Measurements from ENCODE around the gene SDC1. TPM values are rescaled to one million over a fixed set of nuclear protein-coding genes. Genes with fewer than 3 reads are reported as not detected.

SDC1 gene
- total and polyA plus RNA-seq, 2 of the 8 experiments (the other 6 are each of a cell fraction or from before 2014, with no cell fraction given) = 45.3 to 73.3 TPM

GRCh38 chr2:20190170-20190569, 34.8 kb downstream of the SDC1 start:
- no peak overlapping the region for H3K14ac ChIP-seq (ENCODE audit: insufficient read length)
- no peak overlapping the region for H3K27ac ChIP-seq (ENCODE audit: low read depth, low read length)
- H3K4me2 ChIP-seq (ENCODE audit: insufficient read depth in 1 of 2, low read depth in 2 of 2, low read length in 2 of 2) = no peak overlapping the region
- H3K36me3 ChIP-seq (ENCODE audit: control insufficient read depth in 2 of 4, insufficient read depth in 4 of 4, low read length in 3 of 4) = no peaks in the 10 kb centered on the region
- H3K9ac ChIP-seq (replicated peaks in 1 of 4; ENCODE audit: extremely low read depth in 1 of 4, low read depth in 3 of 4, low read length in 3 of 4) = no peak overlapping the region
- no peak overlapping the region for H4K5ac ChIP-seq (ENCODE audit: insufficient read length, low read depth, low read length)
- ChIA-PET POLR2A (ENCODE audit: partially characterized antibody) (interaction anchor here (0.6 to 1.4 kb wide), 4 partner anchors 13 to 84 kb away, joined by 3 read pairs; no protein-coding TSS in a partner anchor), CTCF (ENCODE audit: partially characterized antibody) (interaction anchor here (0.6 to 17.4 kb wide), 23 partner anchors 11 to 234 kb away, joined by 3 to 163 read pairs (median 7); partner anchors contain the start of gene SDC1)
- no peak overlapping the region for H3K23ac ChIP-seq (ENCODE audit: insufficient read length)
- H3K23me2 ChIP-seq (ENCODE audit: low read depth, low read length) = no peaks in the 10 kb centered on the region
- no peaks in the 10 kb centered on the region for H4K20me1 ChIP-seq (replicated peaks in 1 of 2; ENCODE audit: control insufficient read depth in 1 of 2, insufficient read depth in 2 of 2, low read length in 2 of 2)
- WGBS, 2 experiments (ENCODE audit: extremely low coverage in 1 of 2, insufficient coverage in 1 of 2, insufficient read length in 1 of 2, insufficient replicate concordance in 2 of 2, low coverage in 1 of 2, low lambda C conversion rate in 2 of 2, missing lambda C conversion rate in 1 of 2) = 87% methylated on average over 9 of the region's 9 CpGs; no CpG with 5 or more reads in 1 of the 2 experiments
- H3K4me3 ChIP-seq (ENCODE audit: extremely low read depth in 1 of 4, insufficient read depth in 2 of 4, low read depth in 3 of 4, low read length in 4 of 4) = no peak overlapping the region
- peaks cover 0 to 40% (median 21%) of the 10 kb centered on the region in 4 experiments; a peak in 6 of 7 replicates for H3K4me1 ChIP-seq (replicated peaks in 1 of 4; ENCODE audit: control insufficient read depth in 3 of 4, insufficient read depth in 4 of 4, low read length in 3 of 4)
- H2AK5ac ChIP-seq (ENCODE audit: low read depth, low read length) = no peak overlapping the region
- no peak overlapping the region for H2BK5ac ChIP-seq (ENCODE audit: low read depth, low read length)
- no peaks in the 10 kb centered on the region; a peak in 3 of 7 replicates for H3K27me3 ChIP-seq (replicated peaks in 1 of 4; ENCODE audit: control insufficient read depth in 3 of 4, extremely low read depth in 1 of 4, insufficient read depth in 3 of 4, low read length in 3 of 4)
- H2BK120ac ChIP-seq (replicated peaks; ENCODE audit: low read depth, low read length) = no peak overlapping the region
- no peak overlapping the region for H4K91ac ChIP-seq (replicated peaks; ENCODE audit: insufficient read length, low read length)
- 0 out of 2 replicates have a peak overlapping the region, but pooled peaks have one; percentile 60 for H2BK12ac ChIP-seq (ENCODE audit: low read depth, low read length)
- 0 out of 2 replicates have a peak overlapping the region, but pooled peaks have one; percentile 48 for H2BK20ac ChIP-seq (ENCODE audit: low read length)
- H2BK15ac ChIP-seq (ENCODE audit: low read length) = no peak overlapping the region
- DNase-seq (ENCODE audit: low read depth in 1 of 2, low spot score in 2 of 2) (no peak), FAIRE-seq (no peak)
- H4K8ac ChIP-seq (ENCODE audit: extremely low read depth, insufficient read depth, low read length) = 0 out of 2 replicates have a peak overlapping the region, but pooled peaks have one; percentile 25
- H3K56ac ChIP-seq (replicated peaks; ENCODE audit: insufficient read length, low read depth, low read length) = no peak overlapping the region
- H3K79me2 ChIP-seq (ENCODE audit: control insufficient read depth in 1 of 2, insufficient read depth in 2 of 2, low read length in 2 of 2) = no peaks in the 10 kb centered on the region
- TF ChIP-seq TAF1 (IDR thresholded peaks at IDR 0.05; ENCODE audit: low read depth, low read length) (no peak), CREB1 (IDR thresholded peaks at IDR 0.05) (no peak)
- no peak overlapping the region for H3K18ac ChIP-seq (ENCODE audit: extremely low read depth, low read length)
- H3K79me1 ChIP-seq (ENCODE audit: low read depth, low read length) = no peaks in the 10 kb centered on the region
- no peaks in the 10 kb centered on the region for H3K9me3 ChIP-seq (ENCODE audit: insufficient read depth in 2 of 2, low read depth in 1 of 2, low read length in 1 of 2)
- H2AFZ ChIP-seq (ENCODE audit: low read length) = no peak overlapping the region
- H3K4ac ChIP-seq (replicated peaks; ENCODE audit: insufficient read length, low read depth, low read length) = no peak overlapping the region
